Measurements from ENCODE around the gene SLC2A9.

DNA sequence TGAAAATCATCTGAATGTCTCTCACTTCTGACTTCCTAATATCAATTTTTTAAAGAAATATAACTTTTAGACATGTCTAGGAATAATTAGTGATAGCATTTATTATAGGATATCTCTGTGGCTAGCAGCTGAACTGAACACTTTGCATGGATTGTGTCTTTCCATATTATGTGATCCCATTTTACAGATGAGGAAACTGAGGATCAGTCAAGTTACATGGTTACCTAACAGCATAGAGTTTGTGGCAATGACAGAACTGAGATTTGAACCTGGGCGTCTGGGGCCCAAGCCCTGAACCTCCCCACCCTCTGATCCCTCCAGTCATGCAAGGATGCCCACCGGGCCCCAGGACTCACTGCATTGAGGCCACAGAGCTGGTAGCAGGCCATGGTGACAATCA is 101.3 kb downstream of the SLC2A9 start:
- no peak for TF ChIP-seq PPARA (CRISPR knock-in tag; IDR thresholded peaks at IDR 0.05; ENCODE audit: borderline replicate concordance)
- no peak for TF ChIP-seq RARB (CRISPR knock-in tag; IDR thresholded peaks at IDR 0.05)
- TF ChIP-seq ZNF565 (CRISPR knock-in tag; conservative IDR thresholded peaks at IDR 0.05; ENCODE audit: low read depth), result no peak
- TF ChIP-seq TCF4 (CRISPR knock-in tag; IDR thresholded peaks at IDR 0.05; ENCODE audit: borderline replicate concordance), result no peak
- no peak for TF ChIP-seq CSDC2 (CRISPR knock-in tag; IDR thresholded peaks at IDR 0.05)
- no peak for TF ChIP-seq SNAI2 (CRISPR knock-in tag; IDR thresholded peaks at IDR 0.05)
- no peak for TF ChIP-seq ISL1 (CRISPR knock-in tag; IDR thresholded peaks at IDR 0.05)
- TF ChIP-seq ZFP30 (CRISPR knock-in tag; IDR thresholded peaks at IDR 0.05), result no peak
- TF ChIP-seq, protein P1, sequence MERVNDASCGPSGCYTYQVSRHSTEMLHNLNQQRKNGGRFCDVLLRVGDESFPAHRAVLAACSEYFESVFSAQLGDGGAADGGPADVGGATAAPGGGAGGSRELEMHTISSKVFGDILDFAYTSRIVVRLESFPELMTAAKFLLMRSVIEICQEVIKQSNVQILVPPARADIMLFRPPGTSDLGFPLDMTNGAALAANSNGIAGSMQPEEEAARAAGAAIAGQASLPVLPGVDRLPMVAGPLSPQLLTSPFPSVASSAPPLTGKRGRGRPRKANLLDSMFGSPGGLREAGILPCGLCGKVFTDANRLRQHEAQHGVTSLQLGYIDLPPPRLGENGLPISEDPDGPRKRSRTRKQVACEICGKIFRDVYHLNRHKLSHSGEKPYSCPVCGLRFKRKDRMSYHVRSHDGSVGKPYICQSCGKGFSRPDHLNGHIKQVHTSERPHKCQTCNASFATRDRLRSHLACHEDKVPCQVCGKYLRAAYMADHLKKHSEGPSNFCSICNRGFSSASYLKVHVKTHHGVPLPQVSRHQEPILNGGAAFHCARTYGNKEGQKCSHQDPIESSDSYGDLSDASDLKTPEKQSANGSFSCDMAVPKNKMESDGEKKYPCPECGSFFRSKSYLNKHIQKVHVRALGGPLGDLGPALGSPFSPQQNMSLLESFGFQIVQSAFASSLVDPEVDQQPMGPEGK (CRISPR knock-in tag; IDR thresholded peaks at IDR 0.05; ENCODE audit: borderline replicate concordance), result no peak
- no peak for TF ChIP-seq TOX (CRISPR knock-in tag; IDR thresholded peaks at IDR 0.05; ENCODE audit: borderline replicate concordance)
- TF ChIP-seq, protein P2, sequence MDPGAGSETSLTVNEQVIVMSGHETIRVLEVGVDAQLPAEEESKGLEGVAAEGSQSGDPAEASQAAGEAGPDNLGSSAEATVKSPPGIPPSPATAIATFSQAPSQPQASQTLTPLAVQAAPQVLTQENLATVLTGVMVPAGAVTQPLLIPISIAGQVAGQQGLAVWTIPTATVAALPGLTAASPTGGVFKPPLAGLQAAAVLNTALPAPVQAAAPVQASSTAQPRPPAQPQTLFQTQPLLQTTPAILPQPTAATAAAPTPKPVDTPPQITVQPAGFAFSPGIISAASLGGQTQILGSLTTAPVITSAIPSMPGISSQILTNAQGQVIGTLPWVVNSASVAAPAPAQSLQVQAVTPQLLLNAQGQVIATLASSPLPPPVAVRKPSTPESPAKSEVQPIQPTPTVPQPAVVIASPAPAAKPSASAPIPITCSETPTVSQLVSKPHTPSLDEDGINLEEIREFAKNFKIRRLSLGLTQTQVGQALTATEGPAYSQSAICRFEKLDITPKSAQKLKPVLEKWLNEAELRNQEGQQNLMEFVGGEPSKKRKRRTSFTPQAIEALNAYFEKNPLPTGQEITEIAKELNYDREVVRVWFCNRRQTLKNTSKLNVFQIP (CRISPR knock-in tag; IDR thresholded peaks at IDR 0.05; ENCODE audit: borderline replicate concordance, low read depth), result no peak
